Embryonic facial prominence (tissue), 1 donor: Measurements from ENCODE around the gene ADGRL3.
"Not testable (repeated sequence)": the region's sequence is repeated elsewhere in the genome, so short reads cannot be mapped to it uniquely, and the experiment has no call there.

Experiments used
- DNase-seq: peaks from one replicate; pipeline ENCODE4 v3.0.0-alpha.2; 2016; ENCODE audit errors: extremely low spot score

Gene ADGRL3

DNA sequence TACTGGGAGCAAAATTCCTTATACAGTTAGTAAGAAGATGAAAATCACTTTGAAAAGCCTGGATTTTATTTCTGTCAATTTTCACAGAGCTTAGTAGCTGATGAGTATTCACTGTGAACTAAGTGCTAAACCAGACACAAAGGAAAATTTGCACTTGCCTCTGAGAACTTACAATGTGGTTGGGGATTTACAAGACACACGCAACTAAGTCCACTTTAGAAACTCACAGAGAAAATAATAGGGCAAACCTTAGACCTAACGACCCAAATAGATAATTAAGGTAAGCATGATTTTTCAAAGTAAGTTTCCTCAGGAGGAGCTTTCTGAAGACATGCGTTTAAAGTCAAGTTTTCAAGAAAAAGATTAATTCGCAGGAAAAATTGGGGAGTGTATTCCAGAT lies 708.9 kb downstream of the ADGRL3 start:
- DNase-seq = no peak

DNA sequence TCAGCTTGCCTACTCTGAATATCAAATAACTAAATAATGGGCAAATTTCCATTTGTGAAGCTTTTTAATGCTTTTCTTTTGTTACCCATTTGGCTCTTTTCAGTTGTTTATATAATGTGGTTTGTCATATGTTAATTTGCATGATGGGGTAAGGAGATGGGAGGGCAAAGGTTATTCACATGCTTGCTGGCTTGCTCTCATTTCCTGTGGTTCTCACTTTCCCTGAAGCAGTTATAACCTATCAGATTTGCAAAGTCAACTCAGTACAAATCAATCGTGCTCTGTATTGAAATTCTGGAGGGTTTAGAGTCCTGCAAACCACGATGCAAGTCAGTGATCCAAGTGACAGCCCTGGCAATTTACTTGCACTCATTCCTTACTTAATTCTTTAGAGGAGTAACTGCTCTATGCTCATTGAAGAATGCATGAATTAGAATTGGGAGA lies 711.2 kb downstream of the ADGRL3 start:
- DNase-seq = no peak

DNA sequence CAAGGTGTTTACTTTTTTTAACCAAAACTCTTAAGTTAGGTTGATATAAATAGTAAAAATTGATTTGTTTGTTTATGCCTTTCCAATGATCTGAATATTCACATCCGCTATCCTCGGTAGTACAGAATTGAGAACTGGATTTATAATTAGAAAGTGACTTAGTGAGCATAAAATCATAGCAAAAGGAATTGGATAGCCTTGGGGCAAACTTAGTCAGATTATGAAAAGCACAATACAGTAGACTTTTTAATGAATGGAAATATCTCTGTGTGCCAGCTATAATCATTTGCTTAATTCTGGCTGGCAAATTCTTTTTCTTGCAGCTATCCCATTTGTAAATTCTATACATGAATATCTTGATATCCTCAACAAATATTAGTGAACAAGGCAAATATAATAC lies 713.5 kb downstream of the ADGRL3 start:
- DNase-seq = no peak

DNA sequence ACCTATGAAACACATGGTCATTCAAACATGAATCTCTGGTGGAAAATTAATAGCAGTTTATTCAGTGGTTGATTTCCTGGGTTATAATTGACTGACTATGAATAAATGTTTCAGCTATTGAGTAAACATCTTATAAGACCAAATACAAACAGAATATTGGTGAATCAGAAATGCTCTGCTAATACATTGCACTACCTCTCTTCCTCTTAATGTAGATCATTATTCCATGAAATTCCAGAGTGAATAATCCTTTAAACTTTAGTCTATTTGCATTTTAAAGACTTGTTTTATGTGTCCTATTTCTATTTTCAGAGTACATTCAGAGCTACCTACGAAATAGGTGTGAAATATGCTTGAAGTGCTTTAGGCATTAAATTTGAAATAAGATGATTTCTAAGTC lies 715.4 kb downstream of the ADGRL3 start:
- no peak for DNase-seq

DNA sequence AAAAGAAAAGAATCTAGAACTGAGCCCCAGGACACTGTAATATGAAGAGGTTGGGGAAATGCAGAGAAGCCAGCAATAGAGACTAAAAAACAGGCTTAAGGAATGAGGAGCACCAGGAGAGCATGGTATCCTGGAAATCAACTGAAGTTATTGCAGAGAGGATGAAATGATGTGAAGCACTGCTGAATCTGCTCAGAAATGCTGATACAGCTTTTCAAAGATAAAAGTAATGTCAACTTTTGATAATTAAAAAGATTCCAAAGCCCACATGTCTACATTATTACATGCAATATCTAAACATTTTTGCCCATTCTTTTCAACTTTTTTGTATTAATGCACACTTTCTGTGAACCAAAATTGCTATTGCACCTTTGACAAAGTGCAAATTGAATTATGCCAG lies 718.4 kb downstream of the ADGRL3 start:
- DNase-seq = no peak

DNA sequence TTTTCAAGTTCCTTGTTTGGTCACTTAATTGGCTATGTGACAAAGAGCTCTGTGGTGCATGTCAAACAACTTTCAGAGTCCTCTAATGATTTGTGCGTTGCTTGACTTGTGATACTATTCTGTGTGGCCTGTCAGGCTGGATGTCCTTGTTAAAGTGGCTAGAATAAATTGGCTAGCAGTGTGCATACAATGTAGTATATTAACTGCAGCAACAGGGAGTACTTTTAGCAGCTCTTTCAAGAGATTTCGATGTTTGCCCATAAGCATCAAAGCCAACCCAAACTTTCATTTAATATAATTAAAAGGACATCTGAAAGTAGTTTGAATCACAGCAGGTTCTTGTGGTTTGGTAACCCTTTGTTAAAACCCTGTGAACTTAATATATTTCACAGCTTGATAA lies 718.9 kb downstream of the ADGRL3 start:
- DNase-seq = no peak

DNA sequence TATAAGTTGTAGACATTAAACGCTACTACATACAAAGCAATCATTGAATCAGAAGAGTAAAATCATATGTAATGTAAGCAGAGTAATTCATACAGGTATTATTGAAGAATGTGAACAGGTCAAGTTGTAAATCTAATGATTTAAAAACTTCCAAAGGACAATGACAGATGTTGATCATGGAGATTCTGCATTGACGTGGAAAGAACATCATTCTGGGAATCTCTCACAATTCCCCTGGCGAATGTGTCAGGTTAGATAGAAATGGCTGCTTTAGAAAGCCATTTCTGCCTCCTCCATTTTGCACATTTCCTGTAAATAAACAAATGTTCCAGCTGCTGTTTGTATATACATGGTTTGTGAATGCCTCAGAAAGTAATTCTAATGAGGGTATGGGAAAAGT lies 719.4 kb downstream of the ADGRL3 start:
- DNase-seq = no peak

DNA sequence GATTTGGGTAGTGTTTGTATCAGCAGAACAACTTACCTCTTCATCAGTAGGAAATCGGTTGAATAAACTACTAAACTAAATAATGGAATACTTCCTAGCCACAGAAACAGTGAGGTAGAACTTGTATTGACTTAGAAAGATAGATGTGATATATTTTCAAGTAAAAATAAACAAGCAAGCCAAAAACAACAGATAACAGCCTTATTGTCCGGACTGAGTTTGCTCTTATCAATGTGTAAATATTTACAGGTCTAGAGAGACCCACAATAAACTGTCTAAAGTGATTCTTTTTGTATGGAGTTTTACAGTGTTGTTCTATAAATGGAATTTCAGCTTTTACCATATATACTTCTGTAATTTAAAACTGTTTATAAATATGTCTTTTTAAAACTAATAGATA lies 721.8 kb downstream of the ADGRL3 start:
- no peak for DNase-seq

DNA sequence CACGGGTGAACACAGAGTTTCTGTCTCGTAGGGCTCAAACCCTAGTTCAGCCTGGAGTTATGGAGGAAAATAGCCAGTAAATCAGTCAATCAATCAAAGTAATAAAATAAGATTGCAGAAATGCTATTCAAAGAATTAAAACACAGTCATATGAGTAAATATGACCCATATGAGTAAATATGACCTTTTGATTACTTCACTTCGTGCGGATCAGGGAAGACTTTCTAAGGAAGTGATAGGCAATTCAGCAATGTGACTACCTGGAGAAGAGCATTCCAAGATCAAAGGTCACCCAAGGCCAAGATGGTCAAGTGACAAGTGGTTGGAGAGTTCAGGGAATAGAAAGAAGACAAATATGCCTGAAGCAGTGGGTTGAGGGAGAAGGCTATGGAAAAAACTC lies 722.6 kb downstream of the ADGRL3 start:
- no peak for DNase-seq

DNA sequence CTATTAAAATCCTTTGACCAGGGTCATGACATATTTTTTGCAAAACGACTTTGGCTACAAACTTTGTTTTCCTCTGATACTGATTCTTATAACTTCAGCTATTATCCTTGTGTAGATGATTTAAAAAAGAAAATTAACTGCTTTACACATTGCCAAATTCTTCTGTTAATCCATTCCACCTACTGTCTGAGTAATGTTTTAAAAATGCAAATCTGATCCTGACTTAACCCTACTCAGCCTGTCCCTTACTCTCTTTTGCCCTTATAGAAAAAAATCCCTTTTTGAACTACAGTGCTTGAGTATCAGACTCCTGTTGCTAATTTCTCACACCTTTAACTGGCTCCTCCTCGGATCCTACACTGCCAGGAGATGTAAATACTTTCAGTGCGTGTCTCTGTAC lies 723.1 kb downstream of the ADGRL3 start:
- DNase-seq = no peak

DNA sequence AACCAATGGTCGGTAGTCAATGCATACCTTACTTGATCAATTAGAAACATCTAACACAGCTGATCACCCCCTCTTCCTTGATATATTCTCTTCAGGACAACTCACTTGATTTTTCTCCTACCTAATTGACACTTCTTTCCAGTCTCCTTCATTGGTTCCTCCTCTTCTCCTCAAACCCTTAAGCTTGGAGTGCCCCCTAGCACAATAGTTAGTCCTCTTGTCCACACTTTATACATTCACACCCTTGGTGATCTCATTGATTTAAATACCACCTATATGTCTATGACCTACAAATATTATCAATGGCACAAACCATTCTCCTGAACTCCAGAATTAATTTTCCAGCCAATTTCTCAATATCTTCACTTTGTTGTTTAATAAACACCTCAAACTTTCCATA lies 724.0 kb downstream of the ADGRL3 start:
- DNase-seq = no peak

DNA sequence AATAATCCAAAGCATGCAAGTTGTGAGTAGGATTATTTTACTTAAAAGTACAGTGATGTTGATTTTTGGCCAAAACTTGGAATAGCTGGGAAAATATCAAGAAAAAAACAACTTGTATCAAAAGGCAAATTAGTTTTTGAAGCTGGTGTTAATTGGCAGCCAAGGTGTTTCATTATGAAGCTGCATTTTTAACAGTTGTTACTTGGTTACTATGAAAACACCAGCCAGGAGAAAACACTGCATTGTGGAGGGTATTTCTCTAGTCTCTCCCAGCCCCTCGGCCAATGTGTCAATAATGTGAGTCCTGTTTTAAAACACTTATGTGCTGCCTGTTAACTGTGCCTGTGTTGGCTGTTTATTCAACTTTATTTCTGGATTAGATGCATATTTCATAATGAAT lies 733.4 kb downstream of the ADGRL3 start:
- no peak for DNase-seq

DNA sequence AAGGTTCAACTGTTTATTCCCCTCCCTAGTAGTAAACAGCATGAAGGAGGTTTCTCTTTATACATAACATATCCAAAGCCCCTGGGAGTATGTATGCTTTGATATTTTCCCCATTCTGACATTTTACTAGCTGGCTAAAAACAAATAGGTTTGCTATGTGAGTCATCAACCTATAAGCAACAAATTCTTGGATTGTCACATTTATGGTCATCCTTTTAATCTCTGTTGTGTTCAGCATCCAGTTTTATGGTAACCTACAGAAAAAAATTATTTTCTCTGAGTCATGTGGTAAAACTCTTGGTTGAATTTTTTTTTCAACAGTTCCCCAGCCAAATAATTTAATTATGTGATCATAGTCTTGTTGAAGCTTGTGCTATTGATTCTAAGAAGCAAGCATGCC lies 734.1 kb downstream of the ADGRL3 start:
- no peak for DNase-seq

DNA sequence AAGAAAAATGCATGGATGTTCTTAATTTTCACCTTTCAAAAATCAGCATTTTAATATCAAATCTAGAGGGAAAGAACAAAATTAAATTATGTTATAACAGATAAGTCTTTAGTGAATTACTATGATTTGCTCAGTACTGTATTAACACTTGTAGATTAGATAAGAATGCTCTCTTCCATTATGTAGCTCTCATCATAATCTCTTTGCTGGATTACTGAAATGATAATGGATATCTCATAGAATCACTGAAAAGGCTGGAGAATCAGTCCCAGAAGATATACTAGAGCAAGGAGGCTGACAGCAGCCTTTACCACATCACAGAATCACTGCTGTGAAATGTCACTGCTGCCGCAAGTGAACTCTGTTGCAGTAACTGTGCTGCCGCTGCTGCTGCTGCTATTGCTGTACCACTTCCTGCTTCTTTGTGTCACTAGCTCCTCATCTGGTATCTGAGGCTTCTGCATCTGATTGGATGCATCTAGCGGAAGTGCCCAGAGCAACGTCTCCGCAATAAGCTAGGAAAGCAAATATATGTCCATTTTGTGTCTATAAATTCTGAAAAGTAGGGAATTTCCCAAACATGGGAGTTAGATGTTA lies 738.2 kb downstream of the ADGRL3 start:
- no peak for DNase-seq

DNA sequence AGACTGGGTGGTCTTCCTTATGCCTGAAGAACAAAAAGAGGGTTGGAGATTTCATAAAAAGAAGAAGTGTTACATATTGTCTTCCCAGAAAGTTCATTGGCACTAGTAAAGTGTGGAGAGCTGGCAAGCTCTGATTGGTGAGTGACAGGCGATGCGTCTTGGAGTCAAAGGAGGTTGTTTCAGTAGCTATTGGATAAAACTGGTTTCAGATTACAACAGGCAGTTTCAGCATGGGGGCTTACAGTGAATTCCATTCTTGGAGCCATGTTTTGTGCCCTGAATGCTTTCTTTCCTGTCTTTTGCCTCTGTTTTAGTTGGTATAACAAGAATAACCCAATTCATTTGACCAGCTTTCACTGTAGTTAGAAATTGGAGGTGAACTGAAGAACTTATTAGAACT lies 750.5 kb downstream of the ADGRL3 start:
- DNase-seq = no peak

DNA sequence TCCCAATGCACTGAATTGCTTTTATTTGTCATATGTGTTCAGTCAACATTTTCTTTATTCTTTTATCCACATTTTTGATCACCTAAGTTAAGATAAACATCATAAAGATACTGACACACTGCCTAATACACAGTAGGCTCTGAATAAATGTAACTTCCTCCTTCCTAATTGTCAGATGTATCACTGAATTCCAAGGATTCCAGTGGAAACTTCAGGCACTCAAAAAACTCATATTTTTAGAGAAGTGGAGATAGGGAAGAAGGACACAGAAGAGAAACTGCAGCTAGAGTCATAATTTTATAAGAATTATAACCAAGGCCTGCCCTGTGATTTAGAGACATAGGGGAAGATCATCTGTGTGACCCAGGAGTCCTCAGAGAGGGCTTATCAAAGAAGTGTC lies 753.3 kb downstream of the ADGRL3 start:
- DNase-seq = no peak

DNA sequence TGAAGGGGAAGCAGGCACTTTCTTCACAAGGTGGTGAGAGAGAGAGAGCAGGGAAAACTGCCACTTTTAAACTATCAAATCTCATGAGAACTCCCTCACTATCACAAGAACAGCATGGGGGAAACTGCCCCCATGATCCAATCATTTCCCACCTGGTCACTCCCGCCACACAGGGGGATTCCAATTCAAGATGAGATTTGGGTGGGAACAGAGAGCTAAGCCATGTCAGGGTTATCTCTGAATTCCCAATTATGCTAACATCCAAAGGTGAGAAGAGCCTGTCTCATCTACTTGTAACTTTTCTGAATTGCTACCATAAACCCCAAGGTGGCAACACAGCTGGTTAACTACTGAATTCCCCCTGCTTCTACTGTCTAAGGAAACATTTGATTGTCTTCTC lies 758.5 kb downstream of the ADGRL3 start:
- DNase-seq = no peak

DNA sequence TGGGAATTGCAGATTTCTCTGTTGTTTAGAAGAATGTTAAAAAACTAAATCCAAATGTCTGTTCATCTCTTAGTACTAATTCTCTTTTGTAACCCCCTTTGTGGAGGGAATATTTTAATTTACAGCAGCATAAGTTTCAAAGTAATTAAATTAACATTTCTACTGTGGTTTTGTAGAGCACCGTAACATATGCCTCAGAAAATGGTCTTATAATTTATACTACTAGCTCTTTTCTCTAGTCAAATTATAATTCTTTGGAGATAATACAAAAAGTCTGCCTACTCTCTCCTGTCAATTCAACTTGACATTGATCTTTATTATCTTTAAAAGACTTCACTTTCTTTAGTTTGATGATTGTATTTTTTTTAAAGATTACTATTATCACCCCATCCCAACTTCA lies 759.0 kb downstream of the ADGRL3 start:
- no peak for DNase-seq

DNA sequence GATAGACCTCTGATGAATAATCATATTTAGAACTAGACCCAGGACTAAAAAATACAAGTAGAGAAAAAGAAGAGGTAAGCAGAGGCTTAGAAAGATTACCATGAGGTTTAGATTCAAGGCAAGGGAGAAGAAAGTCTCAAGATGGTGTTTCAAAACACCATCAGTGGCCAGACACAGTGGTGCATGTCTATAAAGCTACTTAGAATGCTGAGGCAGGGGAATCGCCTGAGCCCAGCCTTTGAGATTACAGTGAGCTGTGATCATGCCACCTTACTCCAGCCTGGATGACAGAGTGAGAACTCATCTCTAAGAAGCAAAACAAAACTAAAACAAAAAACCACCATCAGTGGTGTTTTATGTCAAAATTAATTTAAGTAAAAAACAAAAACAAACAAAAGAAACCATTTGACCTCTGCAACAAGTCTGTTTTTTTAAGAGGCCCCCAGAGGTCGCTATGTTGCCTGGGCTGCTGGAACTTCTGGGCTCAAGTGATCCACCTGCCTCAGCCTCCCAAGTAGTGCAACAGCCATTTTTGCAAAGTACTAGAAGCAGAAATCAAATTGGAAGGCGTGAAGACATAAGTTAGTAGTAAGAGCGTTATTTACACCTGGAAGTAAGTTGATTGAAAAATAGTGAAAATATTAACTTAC lies 784.3 kb downstream of the ADGRL3 start:
- no peak for DNase-seq

DNA sequence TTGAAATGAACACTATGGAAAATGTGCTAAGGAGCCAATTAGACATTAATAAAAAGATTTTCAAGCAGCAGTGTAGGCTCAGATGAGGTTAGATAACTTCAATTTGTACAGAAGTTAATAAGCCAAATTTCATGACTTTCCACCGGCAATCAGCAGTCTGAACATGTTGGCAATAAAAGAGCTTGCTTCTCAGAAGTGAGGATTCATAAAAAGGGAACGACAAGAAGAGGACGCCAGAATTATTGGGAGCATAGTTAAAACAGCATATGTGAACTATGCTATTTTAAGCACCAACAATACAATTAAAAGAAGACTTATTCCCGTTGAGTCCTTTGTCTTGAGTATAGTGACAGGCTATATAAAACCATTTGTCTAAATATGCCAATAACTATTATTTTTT lies 785.3 kb downstream of the ADGRL3 start:
- no peak for DNase-seq

DNA sequence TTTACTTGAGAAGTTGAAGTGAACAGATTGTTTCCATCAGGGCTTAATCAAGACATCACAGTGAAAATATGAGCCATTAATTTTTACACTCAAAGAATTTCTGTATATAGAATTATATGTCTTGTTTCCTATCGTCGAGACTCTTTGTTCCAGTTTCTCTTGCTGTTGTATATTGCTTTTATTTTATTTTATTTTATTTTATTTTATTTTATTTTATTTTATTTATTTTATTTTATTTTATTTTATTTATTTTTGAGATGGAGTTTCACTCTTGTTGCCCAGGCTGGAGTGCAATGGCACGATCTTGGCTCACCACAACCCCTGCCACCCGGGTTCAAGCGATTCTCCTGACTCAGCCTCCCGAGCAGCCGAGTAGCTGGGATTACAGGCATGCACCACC lies 786.8 kb downstream of the ADGRL3 start:
- not testable (repeated sequence) for DNase-seq

DNA sequence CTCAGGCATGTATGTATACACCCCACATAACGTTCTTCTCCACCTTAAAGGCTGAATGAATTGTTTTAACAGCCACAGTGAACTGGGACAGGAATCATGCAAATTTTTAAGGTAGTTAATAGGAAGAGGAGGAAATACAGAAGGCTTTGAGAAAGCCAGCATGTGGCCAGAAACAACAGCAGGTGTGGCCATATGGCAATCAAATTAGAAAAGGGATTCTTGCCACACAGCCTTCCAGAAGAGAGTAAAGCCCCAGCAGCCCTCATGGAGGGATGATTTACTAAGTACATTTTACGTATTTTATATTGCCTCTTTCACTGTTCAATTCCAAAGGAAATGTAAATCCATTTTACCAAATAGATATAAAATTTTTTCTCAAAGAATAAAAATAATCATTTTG lies 792.2 kb downstream of the ADGRL3 start:
- no peak for DNase-seq

DNA sequence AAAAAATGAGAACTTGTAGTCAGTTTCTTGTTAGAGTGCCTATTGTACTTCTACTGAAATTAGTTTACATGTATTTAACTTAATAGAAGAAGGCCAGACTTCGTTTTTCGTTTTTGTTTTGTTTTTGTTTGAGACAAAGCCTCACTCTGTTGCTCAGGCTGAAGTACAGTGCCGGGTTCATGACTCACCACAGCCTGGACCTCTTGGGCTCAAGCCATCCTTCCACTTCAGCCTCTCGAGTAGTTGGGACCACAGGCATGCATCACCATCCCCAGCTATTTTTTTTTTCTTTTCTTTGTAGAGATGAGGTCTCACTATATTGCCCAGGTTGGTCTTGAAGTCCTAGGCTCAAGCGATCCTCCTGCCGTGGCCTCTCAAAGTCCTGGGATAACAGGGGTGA lies 793.9 kb downstream of the ADGRL3 start:
- DNase-seq = no peak

DNA sequence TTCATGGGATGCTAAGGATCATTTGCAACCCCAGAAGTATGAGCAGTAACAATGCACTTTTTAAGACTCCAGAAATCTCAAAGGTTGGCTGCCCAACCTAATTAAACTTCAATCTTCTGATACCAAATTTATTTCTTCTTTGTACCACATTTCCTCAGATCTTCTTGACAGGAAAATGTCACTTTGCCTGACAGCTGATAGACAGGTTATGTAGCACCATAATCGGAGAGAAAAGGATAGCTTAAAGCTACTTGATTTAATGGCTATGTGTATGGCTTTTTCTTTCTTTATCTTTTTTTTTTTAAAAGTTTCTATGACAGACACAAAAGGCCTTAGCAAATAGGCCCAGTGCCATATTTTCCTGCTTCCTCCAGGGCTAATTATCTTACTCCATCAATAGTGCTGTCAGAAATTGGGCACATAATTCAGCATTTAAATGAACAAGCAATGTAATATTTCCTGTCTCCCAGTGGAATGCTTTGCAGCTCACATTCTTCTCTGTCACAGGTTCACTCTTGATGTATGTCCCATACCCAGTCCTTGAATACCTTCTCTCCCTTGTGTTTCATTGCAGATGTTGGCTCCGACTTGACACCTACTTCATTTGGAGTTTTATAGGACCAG lies 795.7 kb downstream of the ADGRL3 start:
- DNase-seq = no peak
